A673 (cell line): ENCODE results near the gene RPS6KL1. TPM values are rescaled to one million over a fixed set of nuclear protein-coding genes. Genes with fewer than 3 reads are reported as not detected.

Experiments used
- BruUV-seq: library from RNA; stranded (reverse); fragments of 400-500 nt; replicated peaks from 2 replicates; lab custom pipeline; 2021; lab: Mats Ljungman, UMichigan
- CTCF ChIA-PET: fragments of 300-600 bp; sonication (Branson Sonifier 250); formaldehyde crosslinking; loops from one replicate; lab custom pipeline; 2022; ENCODE audit warnings: antibody characterized with exemption; lab: Charles Lee
- POLR2A ChIA-PET: fragments of 300-600 bp; sonication (Branson Sonifier 250); formaldehyde crosslinking; loops from one replicate; lab custom pipeline; 2022; ENCODE audit warnings: antibody characterized with exemption; ENCODE audit not compliant: low non-redundant PET; lab: Charles Lee
- DNase-seq: peaks from one replicate; pipeline ENCODE4 v3.0.0-alpha.2; 2015; ENCODE audit warnings: low spot score
- H3K27ac ChIP-seq: fragments of 200-600 bp; sonication (generic); 2 replicates; pipeline ENCODE4 v1.5.1; 2016; ENCODE audit warnings: mixed run types, low read depth, mild to moderate bottlenecking, mixed read lengths, antibody characterized with exemption, low read length; ENCODE audit not compliant: poor library complexity, severe bottlenecking
- H3K27me3 ChIP-seq: fragments of 200-600 bp; sonication (generic); replicated peaks from 2 replicates; pipeline ENCODE4 v1.6.1; 2017; ENCODE audit warnings: mixed run types, low read depth, mild to moderate bottlenecking, mixed read lengths, antibody characterized with exemption, low read length; ENCODE audit not compliant: insufficient read depth, poor library complexity
- H3K36me3 ChIP-seq: fragments of 200-600 bp; sonication (generic); 2 replicates; pipeline ENCODE4 v1.6.1; 2016; ENCODE audit warnings: mixed run types, mild to moderate bottlenecking, mixed read lengths, antibody characterized with exemption, low read length; ENCODE audit not compliant: insufficient read depth, poor library complexity, severe bottlenecking
- H3K4me1 ChIP-seq: fragments of 200-600 bp; sonication (generic); 2 replicates; pipeline ENCODE4 v1.6.1; 2017; ENCODE audit warnings: mixed run types, mild to moderate bottlenecking, mixed read lengths, antibody characterized with exemption, low read length; ENCODE audit not compliant: insufficient read depth, poor library complexity, severe bottlenecking
- H3K4me3 ChIP-seq: fragments of 200-600 bp; sonication (generic); 2 replicates; pipeline ENCODE4 v1.5.1; 2016; ENCODE audit warnings: low read depth, mixed run types, mild to moderate bottlenecking, mixed read lengths, low read length; ENCODE audit not compliant: poor library complexity, severe bottlenecking
- H3K9me3 ChIP-seq: fragments of 200-600 bp; sonication (generic); 2 replicates; pipeline ENCODE4 v1.6.1; 2016; ENCODE audit warnings: mixed run types, low read depth, mild to moderate bottlenecking, mixed read lengths, antibody characterized with exemption, low read length; ENCODE audit not compliant: poor library complexity, severe bottlenecking
- CTCF ChIP-seq: fragments of 300-800, 200-600 bp; sonication (generic); conservative IDR thresholded peaks from 2 replicates; pipeline ENCODE4 v1.5.1; 2017; ENCODE audit warnings: low read depth, mild to moderate bottlenecking, antibody characterized with exemption, low read length, moderate library complexity, mixed read lengths
- EZH2 ChIP-seq: fragments of 200-600 bp; sonication (generic); IDR thresholded peaks from 2 replicates; pipeline ENCODE4 v1.6.1; 2017; ENCODE audit warnings: borderline replicate concordance, low read depth, mild to moderate bottlenecking, mixed read lengths, antibody characterized with exemption, low read length; ENCODE audit not compliant: poor library complexity, severe bottlenecking
- intact Hi-C: fragments of 100-400 bp; cut with micrococcal nuclease; formaldehyde crosslinking; loops from one replicate; pipeline ENCODE4 v1.10.0; 2022; ENCODE audit not compliant: unreplicated experiment
- total RNA-seq: library from RNA; stranded (reverse); gene quantifications from 2 replicates; pipeline ENCODE4 v1.2.3, GENCODE V29; 2021

RPS6KL1 gene
- total RNA-seq, 1 experiment from 2014 or later, result 0.80 TPM

GRCh38 chr14:74896400-74896799, 26.7 kb downstream of the RPS6KL1 start:
- intact Hi-C loops, result no loop called here
- ChIA-PET POLR2A (no interaction called here), CTCF (no interaction called here)
- Histone ChIP-seq H3K4me1 (no peaks in the 10 kb centered on the region), H3K27ac (no peak overlapping the region), H3K4me3 (no peak overlapping the region), H3K9me3 (no peaks in the 10 kb centered on the region), H3K27me3 (no peaks in the 10 kb centered on the region), H3K36me3 (peaks cover 95% of the 10 kb centered on the region)
- no peak for DNase-seq
- BruUV-seq, result no TSS peak
- TF ChIP-seq EZH2, result no peak
- TF ChIP-seq CTCF, result no peak

GRCh38 chr14:74893614-74894091, 29.4 kb downstream of the RPS6KL1 start:
- H3K27ac ChIP-seq, result no peak overlapping the region
- intact Hi-C loops, result no loop called here
- no peak overlapping the region for H3K4me3 ChIP-seq
- no TSS peak for BruUV-seq
- H3K36me3 ChIP-seq, result peaks cover 94% of the 10 kb centered on the region
- H3K4me1 ChIP-seq, result no peaks in the 10 kb centered on the region
- no peak for TF ChIP-seq EZH2
- no peak for TF ChIP-seq CTCF
- CTCF ChIA-PET, result interaction anchor here (0.6 to 1.1 kb wide), 3 partner anchors 14 to 33 kb away, joined by 3 to 5 read pairs (median 3); no protein-coding TSS in a partner anchor
- DNase-seq, result no peak
- POLR2A ChIA-PET, result no interaction called here
- no peaks in the 10 kb centered on the region for H3K9me3 ChIP-seq
- H3K27me3 ChIP-seq, result no peaks in the 10 kb centered on the region

- H3K36me3 ChIP-seq, result peaks cover 90% of the 10 kb centered on the region
- no peak for TF ChIP-seq EZH2
- no peak for TF ChIP-seq CTCF
- no peaks in the 10 kb centered on the region for H3K4me1 ChIP-seq
- BruUV-seq, result no TSS peak
- no peak overlapping the region for H3K4me3 ChIP-seq
- CTCF ChIA-PET, result interaction anchor here (0.6 to 1.1 kb wide), 2 partner anchors 32 kb away, joined by 3 to 5 read pairs; no protein-coding TSS in a partner anchor
- no peak for DNase-seq
- intact Hi-C loops, result no loop called here
- no peaks in the 10 kb centered on the region for H3K27me3 ChIP-seq
- H3K27ac ChIP-seq, result no peak overlapping the region
- H3K9me3 ChIP-seq, result no peaks in the 10 kb centered on the region
- POLR2A ChIA-PET, result no interaction called here
Observed at GRCh38 chr14:74892745-74893144, 30.3 kb downstream of the RPS6KL1 start.
